Measurements from ENCODE around the gene TXNDC11. TPM values are rescaled to one million over a fixed set of nuclear protein-coding genes. Genes with fewer than 3 reads are reported as not detected.

Gene TXNDC11
- polyA plus RNA-seq, 2 of the 4 experiments (the other 2 are of a cell fraction), result 22.7 to 42.4 TPM

DNA sequence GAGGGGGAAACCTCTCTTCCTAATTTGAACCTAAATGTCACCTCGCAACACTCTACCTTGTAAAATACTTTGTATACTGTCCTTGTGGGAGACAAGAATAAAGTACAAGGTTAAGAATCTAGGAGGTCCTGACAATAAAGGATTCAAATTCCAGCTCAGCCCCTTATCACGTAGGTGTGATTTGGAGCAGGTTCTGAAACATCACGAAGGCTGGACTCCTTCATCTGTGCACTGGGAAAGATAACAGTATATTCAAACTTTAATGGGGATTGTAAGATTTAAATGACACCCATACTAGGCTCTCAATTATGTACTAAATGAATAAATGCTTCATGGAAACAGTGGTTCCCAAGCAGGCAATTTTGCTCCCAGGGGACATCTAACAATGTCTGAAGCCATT is 2.1 kb downstream of the TXNDC11 start:
- TF ChIP-seq KDM1A (IDR thresholded peaks at IDR 0.05; ENCODE audit: low read depth) (no peak), NPAS2 (CRISPR knock-in tag; IDR thresholded peaks at IDR 0.05; ENCODE audit: borderline replicate concordance) (no peak), HOXB5 (CRISPR knock-in tag; IDR thresholded peaks at IDR 0.05) (no peak), EHF (CRISPR knock-in tag; IDR thresholded peaks at IDR 0.05) (no peak), HDAC2 (IDR thresholded peaks at IDR 0.05) (no peak), RNF2 (IDR thresholded peaks at IDR 0.05; ENCODE audit: borderline replicate concordance, low read depth) (no peak), CHD4 (IDR thresholded peaks at IDR 0.05; ENCODE audit: borderline replicate concordance) (no peak), RARB (CRISPR knock-in tag; IDR thresholded peaks at IDR 0.05) (no peak), RCOR1 (IDR thresholded peaks at IDR 0.05; ENCODE audit: low read depth, low read length) (no peak), ZC3H11A (IDR thresholded peaks at IDR 0.05) (no peak), PHF8 (IDR thresholded peaks at IDR 0.05; ENCODE audit: borderline replicate concordance, low read depth) (no peak), BHLHE40 (IDR thresholded peaks at IDR 0.05; ENCODE audit: low read depth, low read length) (no peak), POLR2A (IDR thresholded peaks at IDR 0.05; ENCODE audit: low read length) (no peak), MYC (IDR thresholded peaks at IDR 0.05; ENCODE audit: borderline replicate concordance, low read length) (no peak), HMGXB4 (CRISPR knock-in tag; IDR thresholded peaks at IDR 0.05; ENCODE audit: borderline replicate concordance) (no peak), MAFK (IDR thresholded peaks at IDR 0.05; ENCODE audit: partially characterized antibody) (no peak)
- TF ChIP-seq, protein P1, sequence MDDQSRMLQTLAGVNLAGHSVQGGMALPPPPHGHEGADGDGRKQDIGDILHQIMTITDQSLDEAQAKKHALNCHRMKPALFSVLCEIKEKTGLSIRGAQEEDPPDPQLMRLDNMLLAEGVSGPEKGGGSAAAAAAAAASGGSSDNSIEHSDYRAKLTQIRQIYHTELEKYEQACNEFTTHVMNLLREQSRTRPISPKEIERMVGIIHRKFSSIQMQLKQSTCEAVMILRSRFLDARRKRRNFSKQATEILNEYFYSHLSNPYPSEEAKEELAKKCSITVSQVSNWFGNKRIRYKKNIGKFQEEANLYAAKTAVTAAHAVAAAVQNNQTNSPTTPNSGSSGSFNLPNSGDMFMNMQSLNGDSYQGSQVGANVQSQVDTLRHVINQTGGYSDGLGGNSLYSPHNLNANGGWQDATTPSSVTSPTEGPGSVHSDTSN (IDR thresholded peaks at IDR 0.05), result no peak
- DNase-seq (ENCODE audit: low read depth in 1 of 2, low spot score in 1 of 2) (no peak), ATAC-seq (no peak), FAIRE-seq (no peak)
- Histone ChIP-seq H3K4me3 (peak overlapping the region; percentile 87; the same call in 2 of the 3 replicates), H3K27ac (no peak overlapping the region), H3K9me3 (no peaks in the 10 kb centered on the region), H3K4me1 (peaks cover 37% of the 10 kb centered on the region), H3K4me2 (peak overlapping the region; percentile 95)
- ChIA-PET CTCF (interaction anchor here (1.1 to 3.6 kb wide), 2 partner anchors 26 to 57 kb away, joined by 3 to 16 read pairs; no protein-coding TSS in a partner anchor), POLR2A (no interaction called here)
- 82% methylated on average over 3 of the region's 3 CpGs for WGBS (ENCODE audit: missing lambda C conversion rate)

- DNase-seq (ENCODE audit: low read depth in 1 of 2, low spot score in 1 of 2) (no peak), ATAC-seq (no peak), FAIRE-seq (no peak)
- WGBS (ENCODE audit: missing lambda C conversion rate), result 91% methylated on average over 15 of the region's 15 CpGs
- Histone ChIP-seq H3K4me1 (peaks cover 32% of the 10 kb centered on the region), H3K4me3 (no peak overlapping the region), H3K4me2 (no peak overlapping the region), H3K9me3 (no peaks in the 10 kb centered on the region), H3K27ac (no peak overlapping the region)
- ChIA-PET POLR2A (no interaction called here), CTCF (interaction anchor here (3.6 kb wide), 1 partner anchor 24 kb away, joined by 16 read pairs; no protein-coding TSS in a partner anchor)
- TF ChIP-seq TFCP2L1 (CRISPR knock-in tag; IDR thresholded peaks at IDR 0.05), result no peak
- TF ChIP-seq MAFK (IDR thresholded peaks at IDR 0.05; ENCODE audit: partially characterized antibody), result peak; percentile 83
Observed at GRCh38 chr16:11738742-11739544, 3.7 kb downstream of the TXNDC11 start.

- no peak for DNase-seq (ENCODE audit: low read depth in 1 of 2, low spot score in 1 of 2)
- Histone ChIP-seq H3K4me3 (no peak overlapping the region), H3K9me3 (no peaks in the 10 kb centered on the region), H3K4me1 (peaks cover 25% of the 10 kb centered on the region), H3K27ac (no peak overlapping the region), H3K4me2 (no peak overlapping the region)
- ChIA-PET CTCF (interaction anchor here (1.0 to 3.6 kb wide), 3 partner anchors 23 to 341 kb away, joined by 5 to 16 read pairs (median 9); partner anchors contain the start of gene ZC3H7A), POLR2A (no interaction called here)
- no peak for FAIRE-seq
- 83% methylated on average over 8 of the region's 8 CpGs for WGBS (ENCODE audit: missing lambda C conversion rate)
- TF ChIP-seq MAFK (IDR thresholded peaks at IDR 0.05; ENCODE audit: partially characterized antibody), result no peak
- TF ChIP-seq, protein P2, sequence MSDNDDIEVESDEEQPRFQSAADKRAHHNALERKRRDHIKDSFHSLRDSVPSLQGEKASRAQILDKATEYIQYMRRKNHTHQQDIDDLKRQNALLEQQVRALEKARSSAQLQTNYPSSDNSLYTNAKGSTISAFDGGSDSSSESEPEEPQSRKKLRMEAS (IDR thresholded peaks at IDR 0.05), result no peak
- no peak for TF ChIP-seq HDAC2 (IDR thresholded peaks at IDR 0.05)
- no peak for TF ChIP-seq KDM5A (IDR thresholded peaks at IDR 0.05)
- TF ChIP-seq BHLHE40 (IDR thresholded peaks at IDR 0.05; ENCODE audit: low read depth, low read length), result no peak
- TF ChIP-seq, protein P1 (IDR thresholded peaks at IDR 0.05), result no peak
- no peak for ATAC-seq
Observed at GRCh38 chr16:11737713-11738112, 4.9 kb downstream of the TXNDC11 start.

All from A549 (cell line).